SK-N-SH treated with all-trans-retinoic acid at 6 μM for 48 hours (cell line): Measurements from ENCODE around the gene ARHGAP4.

Experiments
- ATAC-seq: fragments of 200-7000 bp; cut with Tn5 transposase; 3 replicates; pipeline ENCODE4 v1.9.1; 2020; ENCODE audit warnings: mild to moderate bottlenecking, moderate library complexity
- ARNTL ChIP-seq: fragments of 450-650 bp; formaldehyde crosslinking; IDR thresholded peaks from 2 replicates; pipeline ENCODE4 v1.5.0; 2020; ENCODE audit warnings: low read depth, mild to moderate bottlenecking, moderate library complexity, borderline replicate concordance
- BACH2 ChIP-seq: fragments of 250-450 bp; sonication (Bioruptor Pico); IDR thresholded peaks from 2 replicates; pipeline ENCODE4 v1.9.0; 2021; ENCODE audit warnings: mild to moderate bottlenecking, borderline replicate concordance
- CREB5 ChIP-seq: fragments of 250-450 bp; sonication (Bioruptor Pico); IDR thresholded peaks from 2 replicates; pipeline ENCODE4 v1.5.1; 2020; ENCODE audit warnings: low read depth, mild to moderate bottlenecking, moderate library complexity
- CSDC2 ChIP-seq: fragments of 250-450 bp; sonication (Bioruptor Pico); IDR thresholded peaks from 2 replicates; pipeline ENCODE4 v1.5.0; 2020; ENCODE audit warnings: mild to moderate bottlenecking, moderate library complexity
- CSRNP3 ChIP-seq: fragments of 250-450 bp; sonication (Bioruptor Pico); IDR thresholded peaks from 2 replicates; pipeline ENCODE4 v1.5.1; 2021; ENCODE audit warnings: mild to moderate bottlenecking, moderate library complexity
- ESRRG ChIP-seq: fragments of 250-450 bp; sonication (Bioruptor Pico); IDR thresholded peaks from 2 replicates; pipeline ENCODE4 v1.6.1; 2021; ENCODE audit warnings: mild to moderate bottlenecking
- GLIS3 ChIP-seq: fragments of 250-450 bp; sonication (Bioruptor Pico); IDR thresholded peaks from 2 replicates; pipeline ENCODE4 v1.5.0; 2020; ENCODE audit warnings: mild to moderate bottlenecking, moderate library complexity
- ISL1 ChIP-seq: fragments of 250-450 bp; sonication (Bioruptor Pico); IDR thresholded peaks from 2 replicates; pipeline ENCODE4 v2.1.2; 2022; ENCODE audit warnings: mild to moderate bottlenecking, moderate library complexity
- OSR1 ChIP-seq: fragments of 250-450 bp; sonication (Bioruptor Pico); IDR thresholded peaks from 2 replicates; pipeline ENCODE4 v1.8.0; 2022; ENCODE audit warnings: moderate library complexity, mild to moderate bottlenecking, inconsistent platforms
- PATZ1 ChIP-seq: fragments of 250-450 bp; sonication (Bioruptor Pico); IDR thresholded peaks from 2 replicates; pipeline ENCODE4 v1.8.0; 2020; ENCODE audit warnings: mild to moderate bottlenecking, moderate library complexity, borderline replicate concordance
- POU6F1 ChIP-seq: fragments of 250-450 bp; sonication (Bioruptor Pico); IDR thresholded peaks from 2 replicates; pipeline ENCODE4 v1.8.0; 2021; ENCODE audit warnings: low read depth, mild to moderate bottlenecking, moderate library complexity, borderline replicate concordance
- PPARA ChIP-seq: fragments of 250-450 bp; sonication (Bioruptor Pico); IDR thresholded peaks from 2 replicates; pipeline ENCODE4 v1.5.0; 2020; ENCODE audit warnings: mild to moderate bottlenecking, borderline replicate concordance
- RARB ChIP-seq: fragments of 250-450 bp; sonication (Bioruptor Pico); IDR thresholded peaks from 2 replicates; pipeline ENCODE4 v1.8.0; 2021; ENCODE audit warnings: mild to moderate bottlenecking, moderate library complexity
- SNAI2 ChIP-seq: fragments of 250-450 bp; sonication (Bioruptor Pico); IDR thresholded peaks from 2 replicates; pipeline ENCODE4 v1.5.0; 2020; ENCODE audit warnings: mild to moderate bottlenecking, moderate library complexity
- TCF4 ChIP-seq: fragments of 250-450 bp; sonication (Bioruptor Pico); IDR thresholded peaks from 2 replicates; pipeline ENCODE4 v1.8.0; 2021; ENCODE audit warnings: mild to moderate bottlenecking, moderate library complexity, borderline replicate concordance
- TOX ChIP-seq: fragments of 250-450 bp; sonication (Bioruptor Pico); IDR thresholded peaks from 2 replicates; pipeline ENCODE4 v1.8.0; 2021; ENCODE audit warnings: mild to moderate bottlenecking, moderate library complexity, borderline replicate concordance
- TSHZ2 ChIP-seq: fragments of 250-450 bp; sonication (Bioruptor Pico); IDR thresholded peaks from 2 replicates; pipeline ENCODE4 v1.5.0; 2020; ENCODE audit warnings: mild to moderate bottlenecking, moderate library complexity
- ZC3H10 ChIP-seq: fragments of 250-450 bp; sonication (Bioruptor Pico); IDR thresholded peaks from 2 replicates; pipeline ENCODE4 v1.5.1; 2021; ENCODE audit warnings: mild to moderate bottlenecking, moderate library complexity
- ZFP3 ChIP-seq: fragments of 250-450 bp; sonication (Bioruptor Pico); IDR thresholded peaks from 2 replicates; pipeline ENCODE4 v1.5.0; 2020; ENCODE audit warnings: mild to moderate bottlenecking, moderate library complexity
- ZFP30 ChIP-seq: fragments of 450-650 bp; formaldehyde crosslinking; IDR thresholded peaks from 2 replicates; pipeline ENCODE4 v1.5.0; 2022; ENCODE audit warnings: mild to moderate bottlenecking, moderate library complexity
- ZNF565 ChIP-seq: fragments of 450-650 bp; formaldehyde crosslinking; conservative IDR thresholded peaks from 2 replicates; pipeline ENCODE4 v1.5.0; 2020; ENCODE audit warnings: low read depth, mild to moderate bottlenecking, moderate library complexity
- ZNF70 ChIP-seq: fragments of 450-650 bp; formaldehyde crosslinking; IDR thresholded peaks from 2 replicates; pipeline ENCODE4 v1.5.0; 2020; ENCODE audit warnings: mild to moderate bottlenecking, moderate library complexity
- ZNF8 ChIP-seq: fragments of 450-650 bp; formaldehyde crosslinking; IDR thresholded peaks from 2 replicates; pipeline ENCODE4 v1.5.0; 2020; ENCODE audit warnings: mild to moderate bottlenecking, moderate library complexity

The ARHGAP4 gene

GRCh38 chrX:153882086-153882498 is 44.0 kb downstream of the ARHGAP4 start:
- no peak for ATAC-seq
- TF ChIP-seq CSDC2 (CRISPR knock-in tag) (no peak), ZNF8 (CRISPR knock-in tag) (no peak), OSR1 (no peak), ZFP3 (CRISPR knock-in tag) (no peak), PPARA (CRISPR knock-in tag) (no peak), ZFP30 (CRISPR knock-in tag) (no peak), BACH2 (CRISPR knock-in tag) (no peak), CREB5 (no peak), GLIS3 (no peak), ZNF565 (CRISPR knock-in tag) (no peak), ESRRG (CRISPR knock-in tag) (no peak), ISL1 (CRISPR knock-in tag) (no peak), TSHZ2 (no peak), CSRNP3 (CRISPR knock-in tag) (no peak), ZC3H10 (CRISPR knock-in tag) (no peak), PATZ1 (CRISPR knock-in tag) (no peak), POU6F1 (no peak), RARB (no peak)

- no peak for ATAC-seq
- TF ChIP-seq BACH2 (CRISPR knock-in tag) (no peak), POU6F1 (no peak), TOX (CRISPR knock-in tag) (no peak), ZC3H10 (CRISPR knock-in tag) (no peak), ZNF8 (CRISPR knock-in tag) (no peak), ESRRG (CRISPR knock-in tag) (no peak), ZNF70 (no peak), SNAI2 (no peak), TCF4 (CRISPR knock-in tag) (no peak), CSDC2 (CRISPR knock-in tag) (no peak), RARB (no peak), ZFP30 (CRISPR knock-in tag) (no peak), TSHZ2 (no peak), ARNTL (CRISPR knock-in tag) (no peak)
- TF ChIP-seq, all 23 proteins: peak for 0
Measured at GRCh38 chrX:153881281-153881680, 44.8 kb downstream of the ARHGAP4 start.
